ENCODE results near the gene GIPC3.

The GIPC3 gene

GRCh38 chr19:3606174-3606689, 21.0 kb downstream of the GIPC3 start:
- TF ChIP-seq, protein P1, sequence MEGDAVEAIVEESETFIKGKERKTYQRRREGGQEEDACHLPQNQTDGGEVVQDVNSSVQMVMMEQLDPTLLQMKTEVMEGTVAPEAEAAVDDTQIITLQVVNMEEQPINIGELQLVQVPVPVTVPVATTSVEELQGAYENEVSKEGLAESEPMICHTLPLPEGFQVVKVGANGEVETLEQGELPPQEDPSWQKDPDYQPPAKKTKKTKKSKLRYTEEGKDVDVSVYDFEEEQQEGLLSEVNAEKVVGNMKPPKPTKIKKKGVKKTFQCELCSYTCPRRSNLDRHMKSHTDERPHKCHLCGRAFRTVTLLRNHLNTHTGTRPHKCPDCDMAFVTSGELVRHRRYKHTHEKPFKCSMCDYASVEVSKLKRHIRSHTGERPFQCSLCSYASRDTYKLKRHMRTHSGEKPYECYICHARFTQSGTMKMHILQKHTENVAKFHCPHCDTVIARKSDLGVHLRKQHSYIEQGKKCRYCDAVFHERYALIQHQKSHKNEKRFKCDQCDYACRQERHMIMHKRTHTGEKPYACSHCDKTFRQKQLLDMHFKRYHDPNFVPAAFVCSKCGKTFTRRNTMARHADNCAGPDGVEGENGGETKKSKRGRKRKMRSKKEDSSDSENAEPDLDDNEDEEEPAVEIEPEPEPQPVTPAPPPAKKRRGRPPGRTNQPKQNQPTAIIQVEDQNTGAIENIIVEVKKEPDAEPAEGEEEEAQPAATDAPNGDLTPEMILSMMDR (IDR thresholded peaks at IDR 0.05), result no peak

GRCh38 chr19:3606690-3607289, 21.5 kb downstream of the GIPC3 start, which contains the start of gene TBXA2R:
Gene TBXA2R, minus strand, starts transcription at chr19:3606875. Its CDS starts 6,241 bp downstream, at chr19:3600634.
- TF ChIP-seq, protein P1 (IDR thresholded peaks at IDR 0.05), result no peak

DNA sequence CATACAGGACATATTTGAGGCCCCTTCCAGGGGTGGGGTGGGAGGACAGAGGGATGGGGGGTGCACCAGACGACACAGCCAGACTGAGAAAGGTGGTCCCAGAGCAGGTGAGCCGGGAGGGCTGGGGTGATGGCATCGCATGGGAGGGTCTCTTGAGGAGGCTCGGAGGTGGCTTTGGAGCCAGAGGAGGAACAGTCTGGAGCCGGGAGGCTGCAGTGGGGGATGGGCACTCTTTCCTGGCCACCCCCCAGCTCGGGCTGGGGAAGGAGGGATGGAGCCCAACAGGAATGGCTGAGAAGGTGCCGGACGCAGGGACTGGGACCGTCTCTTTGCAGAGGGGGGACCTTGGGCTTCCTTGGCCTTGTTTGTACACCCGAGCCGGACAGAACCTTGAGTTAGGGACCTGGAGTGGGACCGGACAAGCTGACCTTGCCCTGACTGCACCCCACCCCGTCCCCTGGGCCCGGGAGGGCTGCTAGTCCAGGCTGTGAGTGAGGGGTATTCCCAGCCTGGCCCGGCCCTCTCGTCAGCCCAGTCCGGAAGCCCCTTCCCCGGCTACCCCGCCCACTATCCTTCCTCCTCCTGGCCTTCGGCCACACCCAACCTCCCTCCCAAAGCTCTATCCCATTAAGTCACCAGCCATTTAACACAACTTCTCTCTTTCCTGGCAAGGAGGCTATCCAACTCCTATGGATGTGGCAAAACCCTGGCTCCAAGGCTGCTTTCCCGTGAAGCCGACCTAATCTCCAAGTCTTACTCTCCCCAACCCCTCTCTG, 22.2 kb downstream of the GIPC3 start:
- TF ChIP-seq, protein P1 (IDR thresholded peaks at IDR 0.05), result no peak

DNA sequence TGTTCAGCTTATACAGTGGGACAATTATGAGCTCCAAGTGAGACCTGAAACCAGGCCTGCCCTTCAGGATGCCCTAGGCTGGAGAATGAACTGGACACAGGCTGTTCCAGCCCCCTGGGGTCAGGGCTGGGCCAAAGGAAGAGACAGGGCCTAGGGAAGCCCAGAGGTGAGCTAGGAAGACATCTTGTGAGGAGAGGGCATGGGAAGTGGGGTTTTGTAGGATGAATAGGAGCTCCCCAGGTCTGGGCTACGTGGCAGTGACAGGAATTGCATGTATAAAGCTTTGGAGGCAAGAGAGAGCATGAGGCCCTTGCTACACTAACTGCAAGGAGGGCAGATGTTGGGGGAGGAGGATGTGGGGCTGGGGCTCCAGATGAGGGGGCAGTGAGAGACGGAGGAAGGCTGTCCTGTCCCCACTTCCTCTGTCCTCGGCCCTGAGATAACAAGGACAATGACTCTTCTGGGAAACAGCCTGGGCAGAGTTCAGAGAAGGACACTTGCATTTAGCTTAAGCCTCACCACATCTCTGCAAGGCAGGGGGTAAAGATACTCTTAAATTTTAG, 22.9 kb downstream of the GIPC3 start:
- TF ChIP-seq, protein P1 (IDR thresholded peaks at IDR 0.05), result no peak

DNA sequence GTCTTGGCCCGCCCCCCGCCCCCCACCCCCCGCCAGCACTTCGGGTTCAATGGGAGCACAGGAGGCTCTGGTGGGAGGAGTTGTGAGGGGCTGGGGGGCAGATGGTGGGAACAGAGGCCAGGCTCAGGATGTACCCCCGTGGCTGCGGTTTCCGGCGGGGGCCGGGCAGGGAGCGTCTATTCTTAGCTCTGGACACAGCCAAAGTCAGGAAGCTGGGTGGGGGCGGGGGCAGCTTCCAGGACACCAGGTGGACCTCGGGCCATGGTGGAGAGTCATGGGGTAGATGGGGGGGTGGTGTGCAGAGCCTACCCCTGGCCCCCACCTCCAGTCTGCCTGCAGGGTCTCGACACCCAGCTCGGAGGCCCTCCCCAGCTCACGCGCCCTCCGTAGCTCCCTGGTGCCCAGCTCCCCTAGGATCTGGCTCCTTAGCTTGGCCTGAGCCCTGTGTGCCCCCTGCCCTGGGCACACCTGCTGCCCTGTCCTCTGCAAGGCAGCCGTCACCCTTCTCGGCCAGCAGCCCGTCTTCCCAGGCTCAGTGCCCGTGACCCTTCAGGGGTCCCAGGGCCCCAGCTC, 23.6 kb downstream of the GIPC3 start:
- TF ChIP-seq, protein P1 (IDR thresholded peaks at IDR 0.05), result no peak

- TF ChIP-seq, protein P1 (IDR thresholded peaks at IDR 0.05), result no peak
These were observed 24.8 kb downstream of the GIPC3 start for GRCh38 chr19:3609779-3610719.

Measured in LNCAP (cell line).